Gastrocnemius medialis (tissue), 4 donors: ENCODE data around the gene MADCAM1.

Source experiments
- CTCF ChIP-seq, 5 experiments: fragments of 450-650 bp in 3 of 5; fragments of 200-600 bp in 2 of 5; sonication (generic) in 2 of 5; IDR thresholded peaks in 4 of 5; conservative IDR thresholded peaks in 1 of 5; 1 replicate in 4 of 5; 2 replicates in 1 of 5; pipeline ENCODE4 v1.5.1; 2016 to 2019; ENCODE audit warnings: antibody characterized with exemption in 5 of 5, mild to moderate bottlenecking in 3 of 5, moderate library complexity in 3 of 5
- POLR2A ChIP-seq, 2 donors: fragments of 450-650 bp; IDR thresholded peaks; one replicate each; pipeline ENCODE4 v1.6.1; 2017; ENCODE audit warnings: antibody characterized with exemption in 2 of 2, mild to moderate bottlenecking in 2 of 2, moderate library complexity in 2 of 2

- TF ChIP-seq CTCF (IDR thresholded peaks at IDR 0.05 in 4 of 5, conservative IDR thresholded peaks at IDR 0.05 in 1 of 5) (no peak), POLR2A (IDR thresholded peaks at IDR 0.05) (no peak)
These were observed 31.1 kb upstream of the MADCAM1 start for GRCh38 chr19:465056-465816.
